ENCODE results near the gene OLFML1. TPM values are rescaled to one million over a fixed set of nuclear protein-coding genes. Genes with fewer than 3 reads are reported as not detected.

Gene OLFML1
- total RNA-seq, 2 donors from 2014 or later: 0.81 to 1.5 TPM

GRCh38 chr11:7520011-7520942 lies 35.0 kb downstream of the OLFML1 start:
- WGBS, 2 experiments (ENCODE audit: insufficient coverage in 1 of 2, insufficient read length in 1 of 2): 77 to 82% methylated on average over 14 to 18 of the region's 18 CpGs
- H3K27me3 Mint-ChIP-seq (ENCODE audit: insufficient read depth): peaks cover 20% of the 10 kb centered on the region
- H3K4me3 Mint-ChIP-seq: no peak overlapping the region
- H3K27ac ChIP-seq (ENCODE audit: low read depth, low read length): no peak overlapping the region
- H3K4me1 ChIP-seq (ENCODE audit: control insufficient read depth, insufficient read depth, low read length): peaks cover 7% of the 10 kb centered on the region
- DNase-seq: no peak
- H3K36me3 Mint-ChIP-seq (ENCODE audit: low read depth): no peaks in the 10 kb centered on the region
- H3K36me3 ChIP-seq (ENCODE audit: control insufficient read depth, insufficient read depth, low read length): peaks cover 11% of the 10 kb centered on the region
- no peak overlapping the region for H3K9ac ChIP-seq (ENCODE audit: extremely low read depth, low read length, poor library complexity, severe bottlenecking)
- H3K9me3 Mint-ChIP-seq: no peaks in the 10 kb centered on the region
- no peak overlapping the region for H3K4me3 ChIP-seq (ENCODE audit: low read length)
- no peak for TF ChIP-seq CTCF (conservative IDR thresholded peaks at IDR 0.05)
- peaks cover 14% of the 10 kb centered on the region for H3K4me1 Mint-ChIP-seq
- H3K27ac Mint-ChIP-seq: no peak overlapping the region
- H3K9me3 ChIP-seq (ENCODE audit: control insufficient read depth, low read length): no peaks in the 10 kb centered on the region
- H3K27me3 ChIP-seq (ENCODE audit: control insufficient read depth, insufficient read depth, low read length, poor library complexity, severe bottlenecking): no peaks in the 10 kb centered on the region

- no peaks in the 10 kb centered on the region for H3K9me3 Mint-ChIP-seq
- no peak overlapping the region for H3K4me3 Mint-ChIP-seq
- no peak for DNase-seq
- H3K27me3 Mint-ChIP-seq (ENCODE audit: insufficient read depth): peaks cover 15% of the 10 kb centered on the region
- peak overlapping the region; percentile 14 for H3K4me3 ChIP-seq (ENCODE audit: low read length)
- H3K4me1 ChIP-seq (ENCODE audit: control insufficient read depth, insufficient read depth, low read length): peaks cover 7% of the 10 kb centered on the region
- no peak overlapping the region for H3K9ac ChIP-seq (ENCODE audit: extremely low read depth, low read length, poor library complexity, severe bottlenecking)
- H3K27me3 ChIP-seq (ENCODE audit: control insufficient read depth, insufficient read depth, low read length, poor library complexity, severe bottlenecking): no peaks in the 10 kb centered on the region
- H3K27ac Mint-ChIP-seq: no peak overlapping the region
- no peak for TF ChIP-seq CTCF (conservative IDR thresholded peaks at IDR 0.05)
- peaks cover 6% of the 10 kb centered on the region for H3K4me1 Mint-ChIP-seq
- H3K36me3 ChIP-seq (ENCODE audit: control insufficient read depth, insufficient read depth, low read length): peaks cover 13% of the 10 kb centered on the region
- no peaks in the 10 kb centered on the region for H3K9me3 ChIP-seq (ENCODE audit: control insufficient read depth, low read length)
- H3K36me3 Mint-ChIP-seq (ENCODE audit: low read depth): no peaks in the 10 kb centered on the region
- WGBS, 2 experiments (ENCODE audit: insufficient coverage in 1 of 2, insufficient read length in 1 of 2): 0% methylated on average over 1 of the region's 2 CpGs
- no peak overlapping the region for H3K27ac ChIP-seq (ENCODE audit: low read depth, low read length)
Observed at GRCh38 chr11:7520981-7521487, 35.7 kb downstream of the OLFML1 start.

GRCh38 chr11:7522121-7522520 lies 36.8 kb downstream of the OLFML1 start:
- Mint-ChIP-seq H3K27ac (no peak overlapping the region), H3K4me1 (peaks cover 4% of the 10 kb centered on the region), H3K36me3 (ENCODE audit: low read depth) (no peaks in the 10 kb centered on the region), H3K27me3 (ENCODE audit: insufficient read depth) (peaks cover 8% of the 10 kb centered on the region), H3K9me3 (no peaks in the 10 kb centered on the region), H3K4me3 (no peak overlapping the region)
- 67 to 73% methylated on average over 3 to 4 of the region's 4 CpGs for WGBS, 2 experiments (ENCODE audit: insufficient coverage in 1 of 2, insufficient read length in 1 of 2)
- peaks cover 13% of the 10 kb centered on the region for H3K36me3 ChIP-seq (ENCODE audit: control insufficient read depth, insufficient read depth, low read length)
- peaks cover 7% of the 10 kb centered on the region for H3K4me1 ChIP-seq (ENCODE audit: control insufficient read depth, insufficient read depth, low read length)
- H3K27ac ChIP-seq (ENCODE audit: low read depth, low read length): no peak overlapping the region
- no peaks in the 10 kb centered on the region for H3K27me3 ChIP-seq (ENCODE audit: control insufficient read depth, insufficient read depth, low read length, poor library complexity, severe bottlenecking)
- DNase-seq: no peak
- H3K4me3 ChIP-seq (ENCODE audit: low read length): no peak overlapping the region
- H3K9ac ChIP-seq (ENCODE audit: extremely low read depth, low read length, poor library complexity, severe bottlenecking): no peak overlapping the region
- no peak for TF ChIP-seq CTCF (conservative IDR thresholded peaks at IDR 0.05)
- no peaks in the 10 kb centered on the region for H3K9me3 ChIP-seq (ENCODE audit: control insufficient read depth, low read length)

Measured in endodermal cell (in vitro differentiated cells).